GM10266 (cell line): ENCODE data around the gene ID1.

ENCODE experiments used
- DNase-seq: peaks from one replicate; pipeline ENCODE4 v3.0.0; 2012; ENCODE audit errors: extremely low spot score
- TF ChIP-seq, protein P1 (sequence below): IDR thresholded peaks from 2 replicates; pipeline ENCODE4 v1.5.1; 2012; ENCODE audit warnings: mild to moderate bottlenecking, low read depth; ENCODE audit not compliant: control insufficient read depth, insufficient read depth; ENCODE audit errors: missing control alignments

Gene ID1, protein sequence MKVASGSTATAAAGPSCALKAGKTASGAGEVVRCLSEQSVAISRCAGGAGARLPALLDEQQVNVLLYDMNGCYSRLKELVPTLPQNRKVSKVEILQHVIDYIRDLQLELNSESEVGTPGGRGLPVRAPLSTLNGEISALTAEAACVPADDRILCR

DNA sequence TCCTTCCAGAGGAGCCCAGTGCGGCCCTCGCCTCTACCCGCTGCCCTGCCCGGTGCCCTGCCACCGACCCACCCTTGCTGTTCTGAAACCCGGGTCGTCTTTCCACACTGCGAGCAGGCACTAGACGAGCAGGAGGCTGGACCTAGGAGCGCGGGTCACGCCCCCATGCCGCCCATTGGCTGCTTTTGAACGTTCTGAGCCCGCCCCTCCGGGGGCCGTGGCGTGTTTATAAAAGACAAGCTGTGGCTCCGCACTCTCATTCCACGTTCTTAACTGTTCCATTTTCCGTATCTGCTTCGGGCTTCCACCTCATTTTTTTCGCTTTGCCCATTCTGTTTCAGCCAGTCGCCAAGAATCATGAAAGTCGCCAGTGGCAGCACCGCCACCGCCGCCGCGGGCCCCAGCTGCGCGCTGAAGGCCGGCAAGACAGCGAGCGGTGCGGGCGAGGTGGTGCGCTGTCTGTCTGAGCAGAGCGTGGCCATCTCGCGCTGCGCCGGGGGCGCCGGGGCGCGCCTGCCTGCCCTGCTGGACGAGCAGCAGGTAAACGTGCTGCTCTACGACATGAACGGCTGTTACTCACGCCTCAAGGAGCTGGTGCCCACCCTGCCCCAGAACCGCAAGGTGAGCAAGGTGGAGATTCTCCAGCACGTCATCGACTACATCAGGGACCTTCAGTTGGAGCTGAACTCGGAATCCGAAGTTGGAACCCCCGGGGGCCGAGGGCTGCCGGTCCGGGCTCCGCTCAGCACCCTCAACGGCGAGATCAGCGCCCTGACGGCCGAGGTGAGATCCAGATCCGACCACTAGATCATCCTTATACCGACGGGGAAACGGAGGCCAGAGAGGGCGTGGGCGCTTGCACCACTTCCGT, at the start of gene ID1:
TSS of gene ID1 (plus strand) at position 259 of the 871 bp plus-strand sequence. CDS start at position 358, 99 bp downstream.
- DNase-seq, result peak; percentile 94
- TF ChIP-seq, protein P1, sequence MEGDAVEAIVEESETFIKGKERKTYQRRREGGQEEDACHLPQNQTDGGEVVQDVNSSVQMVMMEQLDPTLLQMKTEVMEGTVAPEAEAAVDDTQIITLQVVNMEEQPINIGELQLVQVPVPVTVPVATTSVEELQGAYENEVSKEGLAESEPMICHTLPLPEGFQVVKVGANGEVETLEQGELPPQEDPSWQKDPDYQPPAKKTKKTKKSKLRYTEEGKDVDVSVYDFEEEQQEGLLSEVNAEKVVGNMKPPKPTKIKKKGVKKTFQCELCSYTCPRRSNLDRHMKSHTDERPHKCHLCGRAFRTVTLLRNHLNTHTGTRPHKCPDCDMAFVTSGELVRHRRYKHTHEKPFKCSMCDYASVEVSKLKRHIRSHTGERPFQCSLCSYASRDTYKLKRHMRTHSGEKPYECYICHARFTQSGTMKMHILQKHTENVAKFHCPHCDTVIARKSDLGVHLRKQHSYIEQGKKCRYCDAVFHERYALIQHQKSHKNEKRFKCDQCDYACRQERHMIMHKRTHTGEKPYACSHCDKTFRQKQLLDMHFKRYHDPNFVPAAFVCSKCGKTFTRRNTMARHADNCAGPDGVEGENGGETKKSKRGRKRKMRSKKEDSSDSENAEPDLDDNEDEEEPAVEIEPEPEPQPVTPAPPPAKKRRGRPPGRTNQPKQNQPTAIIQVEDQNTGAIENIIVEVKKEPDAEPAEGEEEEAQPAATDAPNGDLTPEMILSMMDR, result no peak

DNA sequence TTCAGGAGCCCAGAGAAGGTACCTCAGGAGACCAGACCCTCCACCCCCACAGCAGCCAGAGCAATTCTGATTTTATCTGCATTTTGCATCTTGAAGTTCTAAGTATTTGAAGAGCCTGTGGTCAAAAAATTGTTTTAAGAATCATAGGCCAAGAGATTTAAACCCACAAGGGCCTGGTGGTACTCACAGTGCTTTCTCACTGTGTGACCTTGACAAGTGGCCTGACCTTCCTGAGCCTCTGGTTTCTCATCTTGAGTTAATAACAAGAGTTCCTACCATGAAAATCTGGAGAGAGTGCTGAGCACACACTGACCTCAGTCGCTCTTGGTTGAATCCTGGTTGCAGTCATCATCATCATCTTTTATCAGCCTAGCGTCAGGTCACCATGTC, 45.4 kb upstream of the ID1 start:
- TF ChIP-seq, protein P1, result no peak
- DNase-seq, result no peak

DNA sequence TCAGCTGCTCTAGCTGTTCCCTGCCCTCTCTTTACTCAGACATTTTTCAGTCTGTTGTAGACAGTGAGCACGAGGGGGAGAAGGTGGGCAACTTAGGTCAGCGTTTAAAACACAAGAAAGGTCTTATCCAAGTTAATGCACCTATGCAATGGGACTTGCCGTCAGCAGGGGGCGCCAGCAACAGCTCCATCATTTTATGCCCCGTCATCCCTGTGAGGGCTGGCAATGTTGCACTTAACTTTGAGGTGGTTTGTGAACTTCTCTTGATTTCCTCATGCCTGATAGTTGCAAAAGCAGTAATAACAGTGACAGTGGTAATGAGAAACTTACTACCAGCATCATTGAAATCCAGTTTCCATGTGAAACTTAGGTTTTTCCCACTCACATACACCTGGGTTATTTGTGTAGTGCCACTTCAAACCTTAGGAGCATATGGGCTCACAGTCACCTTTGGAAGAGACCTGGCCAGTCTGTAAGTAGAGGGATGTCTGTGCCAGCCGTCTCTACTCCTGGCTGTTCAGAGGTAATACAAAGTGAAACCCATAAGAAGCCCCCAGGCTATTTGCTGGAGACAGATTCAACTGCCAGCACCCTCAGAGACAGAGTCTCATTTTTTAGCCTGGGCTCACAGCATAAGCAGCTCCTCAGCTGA, 44.9 kb upstream of the ID1 start:
- peak; percentile 61 for DNase-seq
- TF ChIP-seq, protein P1, result peak; percentile 87

DNA sequence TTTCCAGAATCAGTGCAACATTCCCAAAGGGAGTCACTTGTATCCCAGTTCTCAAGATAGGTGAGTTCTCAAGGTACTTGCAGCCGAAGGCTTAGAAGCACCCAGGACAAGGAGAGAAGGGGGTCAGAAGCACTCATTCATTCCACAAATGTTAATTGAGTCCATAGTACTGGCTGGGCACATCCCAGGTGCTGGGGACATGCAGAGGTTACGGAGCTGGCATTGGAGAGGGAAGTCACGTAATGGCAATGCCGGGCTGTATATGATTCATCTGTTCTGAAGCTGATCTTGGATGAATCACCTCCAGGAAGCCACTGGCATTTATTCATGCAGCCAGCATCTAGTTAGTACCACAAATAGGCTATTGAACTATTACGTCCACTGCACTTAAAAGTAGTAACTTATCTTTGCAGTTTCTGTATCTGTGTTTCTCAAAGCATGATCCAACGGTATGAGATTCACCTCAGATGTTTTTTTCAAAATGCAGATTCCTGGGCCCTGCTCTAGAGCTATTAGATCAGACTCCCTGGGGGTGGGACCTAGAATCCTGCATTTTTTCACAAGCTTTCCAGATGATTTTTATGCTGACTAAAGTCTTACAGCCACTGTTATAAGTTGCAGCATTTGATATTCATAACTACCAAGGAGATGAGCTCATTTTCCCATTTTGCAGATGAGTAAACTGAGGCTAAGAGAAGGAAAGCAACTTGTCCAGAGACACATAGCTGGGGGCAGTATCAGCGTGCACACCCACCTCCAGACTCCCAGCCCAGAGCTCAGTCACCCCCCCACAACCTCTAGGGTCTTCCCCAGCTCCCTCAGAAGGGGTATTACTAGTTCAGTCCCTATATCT, 44.1 kb upstream of the ID1 start:
- TF ChIP-seq, protein P1, result no peak
- no peak for DNase-seq

DNA sequence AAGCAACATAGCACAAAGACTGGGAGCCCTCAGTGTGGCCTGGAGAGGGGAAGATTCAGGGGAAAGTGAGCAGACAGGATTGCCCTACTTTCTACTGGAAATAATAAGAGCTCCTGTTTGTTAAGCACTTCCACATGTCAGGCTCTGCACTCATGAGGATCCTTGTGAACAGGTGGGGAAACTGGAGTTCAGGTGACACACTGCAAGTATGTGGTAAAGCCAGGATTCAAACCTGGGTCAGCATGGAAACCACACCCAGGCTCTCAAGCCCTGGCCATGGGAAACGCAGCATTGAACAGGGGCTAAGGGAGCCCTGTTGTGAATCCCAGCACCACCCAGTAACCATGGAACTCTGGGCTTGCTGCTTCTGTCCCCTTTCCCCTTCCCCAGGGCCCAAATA, 42.8 kb upstream of the ID1 start:
- TF ChIP-seq, protein P1, result no peak

DNA sequence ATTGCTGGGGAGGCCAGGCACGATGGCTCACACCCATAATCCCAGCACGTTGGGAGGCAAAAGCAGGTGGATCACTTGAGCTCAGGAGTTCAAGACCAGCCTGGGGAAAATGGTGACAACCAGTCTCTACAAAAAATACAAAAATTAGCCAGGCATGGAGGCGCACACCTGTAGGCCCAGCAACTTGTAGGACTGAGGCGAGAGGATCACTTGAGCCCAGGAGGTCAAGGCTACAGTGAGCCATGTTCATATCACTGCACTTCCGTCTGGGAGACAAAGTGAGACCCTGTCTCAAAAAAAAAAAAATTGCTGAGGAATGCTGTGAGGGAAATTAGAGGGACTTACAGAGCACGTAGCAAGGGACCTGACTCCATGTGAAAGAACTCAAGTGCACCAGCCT, 40.8 kb upstream of the ID1 start:
- DNase-seq, result no peak
- TF ChIP-seq, protein P1, result no peak

More for the DNA sequence above, 42.8 kb upstream of the ID1 start:
- no peak for DNase-seq
